Vagina (tissue), 2 donors: ENCODE measurements around the gene CEACAM5.

Experiments used
- CTCF ChIP-seq, 3 experiments: fragments of 450-650 bp in 2 of 3; fragments of 200-600 bp in 1 of 3; sonication (generic) in 1 of 3; IDR thresholded peaks; one replicate each; pipeline ENCODE4 v1.5.1; 2017 to 2019; ENCODE audit warnings: antibody characterized with exemption in 3 of 3, mild to moderate bottlenecking in 2 of 3, moderate library complexity in 2 of 3
- POLR2A ChIP-seq, 2 donors: fragments of 450-650 bp; IDR thresholded peaks; one replicate each; pipeline ENCODE4 v1.6.1; 2017; ENCODE audit warnings: antibody characterized with exemption in 2 of 2, mild to moderate bottlenecking in 2 of 2, moderate library complexity in 2 of 2
- POLR2AphosphoS5 ChIP-seq, 2 donors: sonication (generic); formaldehyde crosslinking; IDR thresholded peaks; one replicate each; pipeline ENCODE4 v1.9.0; 2017; ENCODE audit warnings: antibody characterized with exemption in 2 of 2, mild to moderate bottlenecking in 2 of 2, low read depth in 1 of 2; ENCODE audit not compliant: insufficient read depth in 1 of 2

DNA sequence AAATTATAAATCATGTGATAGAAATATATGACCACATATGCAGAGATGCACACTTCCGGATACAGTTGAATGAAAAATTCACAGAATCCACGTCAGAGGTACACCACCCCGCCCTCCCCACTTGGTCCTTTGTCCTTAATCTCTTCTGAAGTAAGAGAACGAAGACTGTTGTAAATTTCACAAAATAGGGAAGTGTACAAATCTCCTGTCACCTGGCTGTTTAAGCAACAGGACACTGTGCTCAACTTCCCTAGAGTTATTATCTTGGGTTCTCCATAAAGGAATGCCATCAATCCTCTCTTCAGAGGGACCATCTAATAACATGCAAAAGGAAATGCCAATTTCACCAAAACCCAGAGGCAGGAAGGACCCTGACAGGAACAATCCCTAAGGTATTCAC lies 36.4 kb downstream of the CEACAM5 start:
- TF ChIP-seq CTCF (IDR thresholded peaks at IDR 0.05), result no peak
- no peak for TF ChIP-seq POLR2A (IDR thresholded peaks at IDR 0.05)
- TF ChIP-seq POLR2AphosphoS5 (IDR thresholded peaks at IDR 0.05; ENCODE audit: insufficient read depth in 1 of 2, low read depth in 1 of 2), result no peak
